Superior temporal gyrus (tissue), 1 donor: ENCODE results near the gene ELF2.
"Not testable (repeated sequence)": the region's sequence is repeated elsewhere in the genome, so short reads cannot be mapped to it uniquely, and the experiment has no call there.

ENCODE experiments used
- DNase-seq: peaks from one replicate; pipeline ENCODE4 v3.0.0-alpha.2; 2016; ENCODE audit errors: extremely low spot score

Gene ELF2

DNA sequence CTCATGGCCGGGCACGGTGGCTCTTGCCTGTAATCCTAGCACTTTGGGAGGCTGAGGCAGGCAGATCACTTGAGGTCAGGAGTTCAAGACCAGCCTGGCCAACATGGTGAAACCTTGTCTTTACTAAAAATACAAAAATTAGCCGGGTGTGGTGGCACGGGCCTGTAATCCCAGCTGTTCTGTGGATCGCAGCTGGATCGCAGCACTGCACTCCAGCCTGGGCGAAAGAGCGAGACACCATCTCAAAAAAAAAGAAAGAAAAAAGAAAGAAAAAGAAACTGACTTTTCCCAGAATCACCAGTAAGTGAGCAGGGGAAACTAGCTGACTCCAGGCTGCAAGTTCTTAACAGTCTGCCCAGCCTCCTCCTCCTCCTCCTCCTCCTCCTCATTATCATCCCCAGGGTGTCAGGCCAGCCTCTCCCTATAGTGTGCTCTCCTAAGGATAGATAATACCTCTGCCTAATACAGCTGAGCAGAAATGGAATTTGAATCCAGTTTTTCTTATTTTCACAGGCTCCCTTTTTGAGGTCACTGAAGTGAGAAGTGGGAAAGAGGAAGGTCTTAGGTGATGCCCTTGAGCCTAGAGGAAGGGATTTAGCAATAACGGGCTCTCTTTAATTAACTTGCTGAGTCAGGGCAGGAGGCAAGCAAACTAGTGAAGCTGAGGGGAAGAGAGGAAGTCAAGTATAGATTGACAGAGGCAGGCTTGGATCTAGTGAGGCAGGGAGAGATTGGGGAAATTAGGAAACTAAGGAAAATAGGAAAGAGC lies 11.8 kb upstream of the ELF2 start:
- no peak for DNase-seq

- no peak for DNase-seq
These were observed 7.1 kb upstream of the ELF2 start for GRCh38 chr4:139184129-139184528.

DNA sequence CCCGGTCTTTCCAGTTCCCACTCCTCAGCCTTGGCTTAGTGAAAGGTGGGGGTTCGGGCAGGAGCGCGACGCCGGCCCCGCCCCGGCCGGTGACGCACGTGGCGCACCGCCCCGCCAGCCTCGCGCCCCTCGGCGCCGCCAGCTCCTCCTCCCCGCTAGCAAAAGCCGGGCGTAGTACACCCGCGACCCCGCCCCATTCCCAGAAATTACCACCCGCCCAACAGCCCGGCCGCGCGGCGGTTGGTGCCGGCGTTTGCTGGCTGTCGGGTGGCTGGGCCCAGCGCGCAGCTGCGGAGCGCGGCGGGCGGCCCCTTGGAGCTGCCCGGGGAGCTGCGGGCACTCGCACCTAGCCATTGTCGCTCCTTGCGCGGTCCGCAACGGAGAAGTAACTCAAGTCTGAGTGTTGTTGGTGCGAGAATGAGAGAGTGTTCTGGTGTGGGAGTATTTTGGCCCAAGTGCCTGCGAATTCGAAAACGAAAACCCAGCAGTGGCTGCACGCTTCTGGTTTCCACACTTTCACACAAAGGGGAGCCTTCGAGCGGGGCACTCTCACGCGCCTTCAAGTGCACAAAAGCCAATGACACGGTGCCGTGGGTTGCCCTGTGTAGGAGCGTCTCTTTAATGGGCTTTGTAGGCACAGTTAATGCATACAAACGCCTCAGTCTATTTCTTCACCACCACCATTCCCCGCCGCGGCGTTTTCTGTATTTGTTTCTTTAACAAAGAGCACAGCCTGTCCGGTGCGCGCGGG lies 1.0 kb upstream of the ELF2 start:
- peak; percentile 91 for DNase-seq

DNA sequence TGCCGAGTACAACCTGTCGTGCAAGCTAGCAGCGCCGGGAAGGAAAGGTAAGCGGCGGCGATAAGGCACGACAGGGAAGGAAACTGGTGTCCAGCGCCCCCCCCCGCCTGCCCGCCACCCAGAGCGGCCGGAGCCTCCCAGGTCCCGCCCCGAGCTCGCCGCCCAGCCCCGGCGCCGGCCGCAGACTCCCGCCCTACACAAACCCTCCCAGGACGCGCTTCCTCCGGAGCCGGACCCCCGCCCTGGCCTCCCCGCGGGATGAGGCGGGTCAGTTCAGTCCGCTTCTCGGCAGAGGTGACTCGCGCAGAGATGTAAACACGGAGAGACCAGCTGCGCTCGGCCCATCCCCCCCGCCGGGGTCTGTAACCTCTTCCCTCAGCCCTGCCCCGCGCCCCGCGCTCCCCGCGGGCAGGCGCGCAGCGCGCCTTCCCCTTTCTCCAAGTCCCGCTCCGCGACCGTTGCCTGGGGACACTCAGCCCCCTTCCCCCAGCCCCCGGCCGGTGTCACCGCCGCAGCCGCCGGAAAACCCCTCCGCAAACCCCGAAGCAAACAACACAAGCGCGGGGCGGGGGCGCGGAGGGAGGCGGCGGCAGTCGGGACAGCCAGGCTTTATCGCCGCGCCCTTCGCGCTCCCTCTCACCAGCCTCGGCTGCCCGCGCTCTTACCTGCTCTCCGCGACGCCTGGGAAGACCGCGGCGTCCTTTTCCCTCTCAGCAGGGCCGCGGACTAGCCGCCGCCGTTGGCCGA lies 543 bp downstream of the ELF2 start:
- no peak for DNase-seq

GRCh38 chr4:139175646-139176301 lies 1.2 kb downstream of the ELF2 start:
- peak; percentile 70 for DNase-seq

- no peak for DNase-seq
These were observed 4.9 kb downstream of the ELF2 start for GRCh38 chr4:139171876-139172691.

DNA sequence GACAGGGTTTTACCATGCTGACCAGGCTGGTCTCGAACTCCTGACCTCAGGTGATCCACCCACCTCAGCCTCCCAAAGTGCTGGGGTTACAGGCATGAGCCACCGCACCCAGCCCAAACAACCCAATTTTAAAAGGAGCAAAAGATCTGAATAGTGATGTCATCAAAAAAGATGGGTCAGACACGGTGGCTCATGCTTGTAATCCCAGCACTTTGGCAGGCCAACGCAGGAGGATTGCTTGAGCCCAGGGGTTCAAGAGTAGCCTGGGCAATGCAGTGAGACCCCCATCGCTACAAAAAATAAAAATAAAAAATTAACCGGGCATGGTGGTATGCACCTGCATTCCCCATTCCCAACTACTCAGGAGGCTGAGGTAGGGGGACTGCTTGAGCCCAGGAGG lies 6.1 kb downstream of the ELF2 start:
- no peak for DNase-seq

DNA sequence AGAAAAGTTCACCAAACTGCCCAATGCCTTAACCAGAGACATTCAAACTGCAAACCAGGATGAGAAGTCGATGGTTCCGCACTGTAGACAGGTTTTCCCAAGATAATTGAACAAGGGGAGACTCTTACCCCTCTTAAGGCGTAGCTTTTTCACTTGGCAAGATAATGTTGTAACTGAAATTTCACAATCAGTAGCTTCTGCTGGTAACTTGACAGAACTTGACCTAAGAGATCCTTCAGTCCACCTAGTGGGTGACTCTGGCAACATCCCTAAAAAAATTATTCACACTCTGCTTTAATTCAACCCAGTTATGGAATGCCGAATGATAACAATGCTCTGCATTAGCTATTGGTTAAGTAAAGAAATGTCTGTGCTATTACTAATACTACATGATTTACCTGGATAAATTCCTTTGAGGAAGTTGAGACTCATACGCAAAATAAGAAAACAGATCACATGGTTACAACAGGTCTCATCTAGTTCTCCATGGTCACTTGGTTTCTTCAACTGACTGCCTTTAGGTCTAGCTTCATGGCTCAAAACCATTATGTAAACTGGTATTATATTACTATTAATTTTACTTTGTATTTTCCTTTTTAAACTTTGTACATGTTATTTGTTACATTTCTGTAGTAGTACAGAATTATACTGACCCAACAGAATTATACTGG lies 9.1 kb downstream of the ELF2 start:
- no peak for DNase-seq

DNA sequence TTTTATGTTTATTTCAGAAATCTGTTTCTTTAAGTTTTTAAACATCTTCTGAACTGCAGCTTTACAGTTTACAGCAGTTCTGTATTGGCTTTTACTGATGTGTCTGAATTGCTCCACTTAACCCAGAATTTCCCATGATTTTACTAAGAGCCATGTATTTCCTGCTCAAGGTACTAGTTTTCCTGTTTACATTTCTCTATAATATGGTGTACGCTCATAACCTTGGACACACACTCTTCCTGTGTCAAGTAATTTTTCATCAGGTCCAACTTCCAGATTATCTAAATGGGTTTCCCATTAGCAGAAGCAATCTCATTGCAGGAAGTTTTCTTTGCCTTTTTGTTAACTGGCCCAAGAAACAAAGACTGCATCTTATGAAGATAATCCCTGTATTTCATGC lies 12.3 kb downstream of the ELF2 start:
- DNase-seq: no peak

- DNase-seq: no peak
These were observed 13.2 kb downstream of the ELF2 start for GRCh38 chr4:139163806-139164206.

DNA sequence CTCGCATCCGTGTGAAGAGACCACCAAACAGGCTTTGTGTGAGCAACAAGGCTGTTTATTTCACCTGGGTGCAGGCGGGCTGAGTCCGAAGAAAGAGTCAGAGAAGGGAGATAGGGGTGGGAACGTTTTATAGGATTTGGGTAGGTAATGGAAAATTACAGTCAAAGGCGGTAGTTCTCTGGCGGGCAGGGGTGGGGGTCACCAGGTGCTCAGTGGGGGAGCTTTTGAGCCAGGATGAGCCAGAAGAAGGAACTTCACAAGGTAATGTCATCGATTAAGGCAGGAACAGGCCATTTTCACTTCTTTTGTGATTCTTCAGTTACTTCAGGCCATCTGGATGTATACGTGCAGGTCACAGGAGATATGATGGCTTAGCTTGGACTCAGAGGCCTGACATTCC lies 19.0 kb downstream of the ELF2 start:
- DNase-seq: not testable (repeated sequence)

DNA sequence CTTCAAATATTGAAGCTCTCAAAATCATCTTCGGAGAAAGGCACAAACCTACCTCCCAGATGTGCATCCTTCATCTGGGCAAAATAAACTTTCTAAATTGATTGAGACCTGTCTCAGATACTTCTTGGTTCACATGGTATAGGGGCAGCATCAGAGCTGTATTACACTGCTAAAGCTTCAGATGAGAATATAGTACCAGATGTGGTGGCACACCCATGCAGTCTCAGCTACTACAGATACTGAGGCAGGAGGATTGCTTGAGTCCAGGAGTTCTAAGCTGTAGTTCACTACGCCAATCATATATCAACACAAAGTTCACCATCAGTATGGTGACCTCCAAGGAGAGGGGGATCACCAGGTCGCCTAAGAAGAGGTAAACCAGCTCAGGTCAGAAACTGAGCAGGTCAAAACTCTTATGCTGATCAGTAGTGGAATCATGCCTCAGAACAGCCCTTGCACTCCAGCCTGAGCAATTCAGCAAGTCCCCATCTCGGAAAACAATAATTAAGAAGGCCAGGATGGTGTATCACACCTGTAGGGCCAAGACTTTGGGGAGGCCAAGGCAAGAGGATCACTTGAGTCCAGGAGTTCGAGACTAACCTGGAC lies 22.0 kb downstream of the ELF2 start:
- no peak for DNase-seq

GRCh38 chr4:139154538-139154937 lies 22.5 kb downstream of the ELF2 start:
- DNase-seq: no peak

DNA sequence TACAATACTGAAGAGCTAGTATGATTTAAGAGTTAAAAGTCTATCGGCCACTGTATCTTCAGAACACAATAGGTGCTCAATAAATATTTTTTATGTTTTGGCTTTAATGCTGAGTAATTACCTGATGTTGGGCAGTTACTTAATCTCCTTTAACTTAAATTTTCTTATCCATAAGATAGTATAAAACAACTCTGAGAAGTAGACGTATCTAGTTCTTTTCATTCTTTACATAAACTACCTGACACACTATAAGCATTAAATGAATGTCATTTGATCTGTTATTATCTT lies 22.9 kb downstream of the ELF2 start:
- DNase-seq: no peak

DNA sequence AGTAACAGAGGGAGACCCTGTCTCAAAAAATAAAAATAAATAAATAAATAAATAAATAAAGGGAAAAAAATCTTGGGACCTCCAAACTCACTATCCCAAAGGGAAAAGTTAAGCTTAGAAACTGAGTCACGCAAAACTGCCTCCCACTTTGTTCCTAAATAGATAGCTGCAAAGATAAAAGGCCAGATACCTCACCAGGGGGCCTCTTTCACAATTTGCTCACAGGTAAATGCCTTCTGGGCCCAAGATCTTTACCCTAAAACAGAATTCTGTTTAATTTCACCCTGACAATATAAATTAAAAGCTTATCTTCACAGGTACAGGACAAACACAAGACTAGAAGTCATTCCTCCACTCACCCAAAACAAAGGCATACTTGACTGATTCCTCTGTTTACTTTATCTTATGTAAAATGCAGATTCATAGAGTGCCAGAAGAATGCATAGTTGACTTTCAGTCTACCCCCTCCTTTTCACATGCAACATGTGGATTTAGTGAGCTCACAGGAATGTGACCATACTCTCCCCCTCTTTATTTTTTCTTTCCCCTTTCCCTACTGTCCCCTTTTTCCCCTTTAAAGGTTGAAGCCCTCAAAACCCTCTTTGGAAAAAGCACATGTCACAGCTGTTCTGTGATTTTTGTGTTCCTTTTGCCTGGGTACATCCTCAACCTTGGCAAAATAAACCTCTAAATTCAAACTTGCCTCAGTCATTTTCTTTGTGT lies 23.4 kb downstream of the ELF2 start:
- DNase-seq: no peak

DNA sequence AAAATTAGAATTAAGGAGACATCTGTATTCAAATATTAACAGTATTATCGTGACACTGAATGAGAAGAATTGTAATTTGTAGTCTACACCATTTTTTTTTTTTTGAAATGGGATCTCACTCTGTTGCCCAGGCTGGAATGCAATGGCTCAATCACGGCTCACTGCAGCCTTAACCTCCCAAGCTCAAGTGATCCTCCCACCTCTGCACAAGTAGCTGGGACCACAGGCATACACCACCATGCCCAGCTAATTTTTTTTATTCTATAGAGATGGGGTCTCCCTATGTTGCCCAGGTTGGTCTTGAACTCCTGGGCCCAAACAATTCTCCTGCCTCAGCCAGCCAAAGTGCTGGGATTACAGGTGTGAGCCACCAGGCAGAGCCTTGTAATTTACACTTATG lies 24.8 kb downstream of the ELF2 start:
- DNase-seq: no peak

DNA sequence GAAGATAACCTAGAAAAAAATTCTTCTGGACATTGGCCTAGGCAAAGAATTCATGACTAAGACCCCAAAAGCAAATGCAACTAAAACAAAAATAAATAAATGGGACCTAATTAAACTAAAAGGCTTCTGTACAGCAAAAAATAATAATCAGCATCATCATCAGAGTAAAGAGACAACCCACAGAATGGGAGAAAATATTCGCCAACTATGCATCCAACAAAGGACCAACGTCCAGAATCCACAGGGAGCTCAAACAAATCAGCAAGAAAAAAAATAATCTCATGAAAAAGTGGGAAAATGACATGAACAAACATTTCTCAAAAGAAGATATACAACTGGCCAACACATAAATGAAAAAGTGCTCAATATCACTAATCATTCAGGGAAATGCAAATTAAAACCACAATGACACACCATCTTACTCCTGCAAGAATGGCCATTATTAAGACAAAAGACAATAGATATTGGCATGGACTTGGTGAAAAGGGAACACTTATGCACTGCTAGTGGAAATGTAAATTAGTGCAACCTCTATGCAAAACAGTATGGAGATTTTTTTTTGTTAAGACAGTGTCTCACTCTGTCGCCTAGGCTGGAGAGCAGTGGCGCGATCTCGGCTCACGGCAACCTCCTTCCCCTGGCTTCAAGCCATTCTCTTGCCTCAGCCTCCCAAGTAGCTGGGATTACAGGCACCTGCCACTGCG lies 29.9 kb downstream of the ELF2 start:
- no peak for DNase-seq

GRCh38 chr4:139145552-139145932 lies 31.5 kb downstream of the ELF2 start:
- no peak for DNase-seq

GRCh38 chr4:139144911-139145551 lies 32.0 kb downstream of the ELF2 start:
- no peak for DNase-seq
